Breast epithelium (tissue), 4 donors: ENCODE measurements around the gene C12orf75. TPM values are rescaled to one million over a fixed set of nuclear protein-coding genes. Genes with fewer than 3 reads are reported as not detected.

ENCODE experiments used
- DNase-seq, 2 donors: peaks; one replicate each; pipeline ENCODE4 v3.0.0-alpha.2; 2019; ENCODE audit warnings: low spot score in 2 of 2
- H3K27ac ChIP-seq, 2 donors: fragments of 200-600 bp; sonication (generic) in 1 of 2; one replicate each; pipeline ENCODE4 v1.5.1; 2016 to 2019; ENCODE audit warnings: mild to moderate bottlenecking in 1 of 2
- H3K27me3 ChIP-seq, 2 donors: fragments of 200-600 bp; sonication (generic) in 1 of 2; one replicate each; pipeline versions ENCODE4 v1.5.1 to v1.6.0; 2017 to 2019; ENCODE audit warnings: control low read depth in 1 of 2, mild to moderate bottlenecking in 1 of 2
- H3K36me3 ChIP-seq: fragments of 200-600 bp; one replicate; pipeline ENCODE4 v1.5.1; 2019
- H3K4me1 ChIP-seq, 2 donors: fragments of 200-600 bp; sonication (generic); one replicate each; pipeline ENCODE4 v1.5.1; 2016 to 2019; ENCODE audit warnings: control low read depth in 1 of 2
- H3K4me3 ChIP-seq, 3 donors: fragments of 200-600 bp; sonication (generic); 1 replicate in 2 of 3; 2 replicates in 1 of 3; pipeline ENCODE4 v1.5.1; 2016 to 2019; ENCODE audit warnings: mild to moderate bottlenecking in 3 of 3, moderate library complexity in 2 of 3
- H3K9me3 ChIP-seq, 2 donors: fragments of 200-600 bp; sonication (generic) in 1 of 2; one replicate each; pipeline ENCODE4 v1.5.1; 2016 to 2019; ENCODE audit warnings: control low read depth in 1 of 2
- POLR2A ChIP-seq: fragments of 450-650 bp; IDR thresholded peaks from one replicate; pipeline ENCODE4 v1.6.1; 2016; ENCODE audit warnings: antibody characterized with exemption, mild to moderate bottlenecking, moderate library complexity
- POLR2AphosphoS5 ChIP-seq, 3 donors: sonication (generic); formaldehyde crosslinking; IDR thresholded peaks; one replicate each; pipeline ENCODE4 v1.6.1; 2017; ENCODE audit warnings: antibody characterized with exemption in 3 of 3
- intact Hi-C: fragments of 100-400 bp; cut with DNase I; formaldehyde crosslinking; loops from one replicate; pipeline ENCODE4 v1.15.1; 2023; ENCODE audit warnings: low total_unique reads
- total RNA-seq, 3 donors: library from RNA; depleted of rRNA; stranded (reverse); fragments of >200 nt; gene quantifications; one replicate each; pipeline ENCODE4 v1.1.0, GENCODE V29; 2016
- TF ChIP-seq, protein P1 (sequence below), 3 donors: fragments of 450-650 bp; IDR thresholded peaks; one replicate each; pipeline ENCODE4 v1.5.1; 2016 to 2017; ENCODE audit warnings: antibody characterized with exemption in 3 of 3, mild to moderate bottlenecking in 3 of 3, moderate library complexity in 3 of 3

C12orf75 gene
- total RNA-seq, 3 donors from 2014 or later = 2.4 to 20.9 (median 20.0) TPM

DNA sequence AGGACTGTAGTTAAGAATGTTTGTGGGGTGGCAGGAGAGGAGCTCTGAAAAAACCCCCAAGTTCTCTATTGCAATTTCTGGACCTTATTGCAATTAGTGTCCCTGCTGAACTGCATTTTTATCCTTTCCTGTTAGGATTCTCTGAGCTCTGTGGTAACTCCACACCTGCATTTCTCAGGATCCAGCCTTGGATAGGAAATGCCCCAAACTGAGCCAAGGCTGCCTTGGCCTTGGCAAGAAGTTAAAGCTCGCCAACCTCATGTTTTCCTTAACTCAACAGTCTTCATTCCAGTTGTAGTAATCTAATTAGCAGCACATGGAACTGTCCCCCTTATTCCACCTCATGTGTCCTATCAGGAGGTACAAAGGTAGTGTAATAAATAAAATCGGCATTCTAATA is 66.5 kb downstream of the C12orf75 start:
- Histone ChIP-seq H3K36me3 (no peaks in the 10 kb centered on the region), H3K4me3 (no peak overlapping the region), H3K27ac (no peak overlapping the region), H3K27me3 (no peaks in the 10 kb centered on the region), H3K9me3 (no peaks in the 10 kb centered on the region), H3K4me1 (no peaks in the 10 kb centered on the region)
- no peak for DNase-seq
- intact Hi-C loops = no loop called here
- TF ChIP-seq, protein P1, sequence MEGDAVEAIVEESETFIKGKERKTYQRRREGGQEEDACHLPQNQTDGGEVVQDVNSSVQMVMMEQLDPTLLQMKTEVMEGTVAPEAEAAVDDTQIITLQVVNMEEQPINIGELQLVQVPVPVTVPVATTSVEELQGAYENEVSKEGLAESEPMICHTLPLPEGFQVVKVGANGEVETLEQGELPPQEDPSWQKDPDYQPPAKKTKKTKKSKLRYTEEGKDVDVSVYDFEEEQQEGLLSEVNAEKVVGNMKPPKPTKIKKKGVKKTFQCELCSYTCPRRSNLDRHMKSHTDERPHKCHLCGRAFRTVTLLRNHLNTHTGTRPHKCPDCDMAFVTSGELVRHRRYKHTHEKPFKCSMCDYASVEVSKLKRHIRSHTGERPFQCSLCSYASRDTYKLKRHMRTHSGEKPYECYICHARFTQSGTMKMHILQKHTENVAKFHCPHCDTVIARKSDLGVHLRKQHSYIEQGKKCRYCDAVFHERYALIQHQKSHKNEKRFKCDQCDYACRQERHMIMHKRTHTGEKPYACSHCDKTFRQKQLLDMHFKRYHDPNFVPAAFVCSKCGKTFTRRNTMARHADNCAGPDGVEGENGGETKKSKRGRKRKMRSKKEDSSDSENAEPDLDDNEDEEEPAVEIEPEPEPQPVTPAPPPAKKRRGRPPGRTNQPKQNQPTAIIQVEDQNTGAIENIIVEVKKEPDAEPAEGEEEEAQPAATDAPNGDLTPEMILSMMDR (IDR thresholded peaks at IDR 0.05) = no peak
- TF ChIP-seq POLR2AphosphoS5 (IDR thresholded peaks at IDR 0.05) (no peak), POLR2A (no peak)

DNA sequence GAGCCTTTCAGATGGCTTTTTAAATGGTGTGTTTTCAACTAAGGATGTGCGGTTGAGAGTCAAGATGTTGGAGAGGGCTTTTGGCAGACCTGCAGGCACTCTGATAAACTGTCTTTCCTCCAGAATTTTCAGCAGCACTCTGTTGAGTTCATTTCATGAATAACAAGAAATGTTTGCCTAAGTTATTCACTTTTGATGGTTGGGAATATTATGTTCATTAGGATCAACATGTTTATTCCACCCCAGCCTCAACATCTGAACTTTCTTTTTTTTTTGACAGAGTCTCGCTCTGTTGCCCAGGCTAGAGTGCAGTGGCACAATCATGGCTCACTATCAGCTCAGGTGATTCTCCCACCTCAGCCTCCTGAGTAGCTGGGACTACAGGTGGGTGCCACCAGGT is 68.4 kb downstream of the C12orf75 start:
- Histone ChIP-seq H3K4me3 (no peak overlapping the region), H3K9me3 (no peaks in the 10 kb centered on the region), H3K4me1 (no peaks in the 10 kb centered on the region), H3K27ac (no peak overlapping the region), H3K36me3 (no peaks in the 10 kb centered on the region), H3K27me3 (no peaks in the 10 kb centered on the region)
- intact Hi-C loops = no loop called here
- TF ChIP-seq POLR2AphosphoS5 (IDR thresholded peaks at IDR 0.05) = no peak
- TF ChIP-seq POLR2A = no peak
- TF ChIP-seq, protein P1 (IDR thresholded peaks at IDR 0.05) = no peak
- DNase-seq = no peak

DNA sequence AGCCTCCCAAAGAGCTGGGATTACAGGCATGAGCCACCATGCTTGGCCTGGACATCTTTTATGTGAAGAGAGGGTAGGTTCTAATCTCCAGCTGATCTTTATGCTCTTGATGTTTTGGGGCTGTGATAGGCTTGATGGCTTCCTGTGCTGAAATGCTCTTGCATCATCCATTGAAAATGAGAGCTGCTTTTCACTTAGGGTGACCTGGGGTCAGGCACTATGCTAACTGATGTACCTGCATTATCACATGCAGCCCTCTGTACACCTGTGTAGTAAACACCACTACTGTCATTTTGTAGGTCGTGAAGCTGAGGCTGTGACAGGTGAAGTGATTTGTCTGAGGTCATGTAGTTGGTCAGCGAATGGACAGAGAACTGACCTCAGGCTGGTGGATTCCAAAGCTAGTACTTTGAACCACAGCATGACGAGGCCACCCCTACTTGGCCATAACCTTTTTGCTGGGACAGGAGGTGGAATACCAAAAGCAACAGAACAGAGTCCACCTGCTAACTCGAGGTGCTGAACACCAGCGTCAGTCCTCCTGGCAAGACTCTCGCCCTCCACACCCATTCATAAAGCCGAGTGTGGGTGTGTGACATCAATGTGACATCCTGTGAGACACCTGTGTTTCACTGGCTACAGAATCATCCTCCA is 69.1 kb downstream of the C12orf75 start:
- intact Hi-C loops = no loop called here
- H3K4me1 ChIP-seq = no peaks in the 10 kb centered on the region
- TF ChIP-seq POLR2A (no peak), POLR2AphosphoS5 (IDR thresholded peaks at IDR 0.05) (no peak)
- TF ChIP-seq, protein P1 (IDR thresholded peaks at IDR 0.05) = no peak
- no peak for DNase-seq
- H3K4me3 ChIP-seq = no peak overlapping the region
- H3K27me3 ChIP-seq = no peaks in the 10 kb centered on the region
- no peaks in the 10 kb centered on the region for H3K9me3 ChIP-seq
- no peaks in the 10 kb centered on the region for H3K36me3 ChIP-seq
- no peak overlapping the region for H3K27ac ChIP-seq

DNA sequence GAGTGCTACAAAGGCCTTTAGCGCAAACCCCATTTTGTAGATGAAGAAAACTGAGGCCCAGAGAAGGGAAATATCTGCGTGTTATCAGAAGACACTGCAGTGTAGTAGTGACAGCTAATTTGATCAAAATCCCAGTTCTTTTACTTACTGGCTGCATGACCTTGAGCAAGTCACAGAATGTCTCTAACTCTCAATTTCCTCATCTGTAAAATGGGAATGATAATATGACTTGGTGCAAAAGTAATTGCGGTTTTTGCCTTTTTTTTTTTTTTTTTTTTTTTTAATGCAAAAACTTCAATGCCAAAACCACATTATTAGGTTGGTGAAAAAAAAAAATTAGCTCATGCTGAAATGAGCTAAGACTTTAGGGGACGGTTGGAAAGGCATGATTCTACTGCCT is 69.7 kb downstream of the C12orf75 start:
- Histone ChIP-seq H3K27ac (no peak overlapping the region), H3K36me3 (no peaks in the 10 kb centered on the region), H3K4me3 (no peak overlapping the region), H3K27me3 (no peaks in the 10 kb centered on the region), H3K9me3 (no peaks in the 10 kb centered on the region), H3K4me1 (no peaks in the 10 kb centered on the region)
- TF ChIP-seq, protein P1 (IDR thresholded peaks at IDR 0.05) = no peak
- no peak for TF ChIP-seq POLR2A
- TF ChIP-seq POLR2AphosphoS5 (IDR thresholded peaks at IDR 0.05) = no peak
- intact Hi-C loops = no loop called here
- no peak for DNase-seq

DNA sequence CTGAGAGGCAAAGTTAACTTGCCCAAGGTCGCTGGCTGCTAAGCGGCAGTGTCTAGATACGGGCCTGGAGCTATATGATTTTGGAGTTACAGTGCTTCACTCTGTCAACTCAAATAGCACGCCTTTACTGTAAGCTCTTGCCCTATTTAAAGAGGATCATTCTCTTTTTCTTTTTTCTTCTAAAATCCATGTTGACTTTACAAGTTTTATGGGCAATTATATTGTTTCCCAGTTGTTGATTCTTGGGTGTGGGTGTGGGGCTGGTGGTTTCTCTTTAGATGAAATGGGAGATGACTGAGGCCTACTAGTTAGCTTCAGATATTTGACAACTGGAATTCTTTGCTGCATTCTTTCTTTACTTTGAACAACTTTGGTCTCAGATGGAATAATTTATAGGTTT is 70.7 kb downstream of the C12orf75 start:
- intact Hi-C loops = no loop called here
- TF ChIP-seq, protein P1 (IDR thresholded peaks at IDR 0.05) = no peak
- TF ChIP-seq POLR2A = no peak
- TF ChIP-seq POLR2AphosphoS5 (IDR thresholded peaks at IDR 0.05) = no peak

More for the DNA sequence above, 70.7 kb downstream of the C12orf75 start:
- no peaks in the 10 kb centered on the region for H3K27me3 ChIP-seq
- no peaks in the 10 kb centered on the region for H3K9me3 ChIP-seq
- no peak overlapping the region for H3K27ac ChIP-seq
- H3K4me3 ChIP-seq = no peak overlapping the region
- H3K36me3 ChIP-seq = no peaks in the 10 kb centered on the region
- H3K4me1 ChIP-seq = no peaks in the 10 kb centered on the region
- no peak for DNase-seq
